Transverse colon (tissue), 4 donors: ENCODE results near the gene RHOXF2.

Experiments
- CTCF ChIP-seq, 5 experiments: fragments of 200-600 bp in 3 of 5; fragments of 450-650 bp in 2 of 5; sonication (generic) in 3 of 5; IDR thresholded peaks; 1 replicate in 2 of 5; 2 replicates in 3 of 5; pipeline ENCODE4 v1.5.1; 2016 to 2017; ENCODE audit warnings: antibody characterized with exemption in 5 of 5, inconsistent platforms in 3 of 5, mild to moderate bottlenecking in 2 of 5, moderate library complexity in 1 of 5
- POLR2A ChIP-seq: fragments of 450-650 bp; IDR thresholded peaks from one replicate; pipeline ENCODE4 v1.6.1; 2016; ENCODE audit warnings: antibody characterized with exemption, mild to moderate bottlenecking, moderate library complexity
- POLR2AphosphoS5 ChIP-seq, 3 donors: sonication (generic); formaldehyde crosslinking; IDR thresholded peaks; one replicate each; pipeline ENCODE4 v1.6.1; 2016; ENCODE audit warnings: antibody characterized with exemption in 3 of 3

- TF ChIP-seq CTCF (IDR thresholded peaks at IDR 0.05) (no peak), POLR2AphosphoS5 (IDR thresholded peaks at IDR 0.05) (no peak), POLR2A (no peak)
Observed at GRCh38 chrX:120120223-120120622, 38.2 kb upstream of the RHOXF2 start.
